ENCODE results near the gene CUL1.

CUL1 gene

DNA sequence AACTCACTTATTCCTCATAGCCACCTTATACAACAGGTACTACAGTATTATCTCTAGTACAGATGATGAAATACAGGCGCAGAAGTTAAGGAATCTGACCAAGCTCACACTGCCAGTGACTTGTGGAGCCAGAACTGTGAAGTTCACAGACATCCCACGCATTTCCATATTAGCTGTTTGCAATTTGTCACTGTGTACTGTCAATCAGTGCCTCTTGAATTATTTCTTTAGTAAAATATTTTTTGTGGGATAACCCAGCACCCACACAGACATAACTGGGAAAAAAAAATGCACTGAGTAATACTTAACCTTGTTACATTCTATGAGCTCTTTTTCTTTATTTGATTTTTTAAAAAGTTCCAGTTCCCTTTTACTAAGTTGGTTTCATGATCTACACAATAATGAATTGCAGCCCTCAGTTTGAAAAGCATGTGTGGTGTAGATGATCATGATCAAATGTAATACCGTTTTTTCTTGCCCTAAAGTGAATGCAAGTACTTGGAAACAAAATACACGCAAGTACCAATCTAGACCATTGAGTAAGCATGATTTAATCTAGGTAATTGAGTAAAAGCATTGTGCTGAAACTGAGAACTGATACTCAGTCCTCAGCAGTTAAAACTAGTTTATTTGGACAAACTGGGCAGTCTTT is 14.1 kb downstream of the CUL1 start:
- DNase-seq (ENCODE audit: low read depth): peak; percentile 17
- H3K4me3 ChIP-seq (ENCODE audit: control insufficient read depth, low read depth, low read length): no peak overlapping the region
- TF ChIP-seq, protein P1, sequence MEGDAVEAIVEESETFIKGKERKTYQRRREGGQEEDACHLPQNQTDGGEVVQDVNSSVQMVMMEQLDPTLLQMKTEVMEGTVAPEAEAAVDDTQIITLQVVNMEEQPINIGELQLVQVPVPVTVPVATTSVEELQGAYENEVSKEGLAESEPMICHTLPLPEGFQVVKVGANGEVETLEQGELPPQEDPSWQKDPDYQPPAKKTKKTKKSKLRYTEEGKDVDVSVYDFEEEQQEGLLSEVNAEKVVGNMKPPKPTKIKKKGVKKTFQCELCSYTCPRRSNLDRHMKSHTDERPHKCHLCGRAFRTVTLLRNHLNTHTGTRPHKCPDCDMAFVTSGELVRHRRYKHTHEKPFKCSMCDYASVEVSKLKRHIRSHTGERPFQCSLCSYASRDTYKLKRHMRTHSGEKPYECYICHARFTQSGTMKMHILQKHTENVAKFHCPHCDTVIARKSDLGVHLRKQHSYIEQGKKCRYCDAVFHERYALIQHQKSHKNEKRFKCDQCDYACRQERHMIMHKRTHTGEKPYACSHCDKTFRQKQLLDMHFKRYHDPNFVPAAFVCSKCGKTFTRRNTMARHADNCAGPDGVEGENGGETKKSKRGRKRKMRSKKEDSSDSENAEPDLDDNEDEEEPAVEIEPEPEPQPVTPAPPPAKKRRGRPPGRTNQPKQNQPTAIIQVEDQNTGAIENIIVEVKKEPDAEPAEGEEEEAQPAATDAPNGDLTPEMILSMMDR (conservative IDR thresholded peaks at IDR 0.05; ENCODE audit: control insufficient read depth, insufficient read depth, low read depth, low read length): no peak

DNA sequence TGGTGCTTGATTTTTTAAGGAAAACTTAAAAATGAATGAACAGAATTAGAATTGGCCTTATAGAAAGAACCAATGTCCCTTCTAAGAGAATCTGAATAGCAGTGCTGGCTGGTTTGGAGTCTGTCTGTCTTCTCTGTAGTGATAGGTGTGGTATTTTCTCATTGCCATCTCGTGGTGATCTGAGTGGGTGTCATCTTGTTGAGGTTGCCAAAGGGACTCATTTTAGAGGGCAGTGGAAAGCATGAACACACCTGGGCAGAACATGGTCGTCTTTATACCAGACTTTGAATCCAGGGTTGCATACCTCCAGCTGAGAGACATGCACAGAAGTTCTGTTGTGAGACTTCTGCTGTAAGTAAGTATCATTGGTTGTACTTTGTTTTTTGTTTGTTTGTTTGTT is 15.8 kb downstream of the CUL1 start:
- H3K4me3 ChIP-seq (ENCODE audit: control insufficient read depth, low read depth, low read length): no peak overlapping the region
- no peak for DNase-seq (ENCODE audit: low read depth)
- TF ChIP-seq, protein P1 (conservative IDR thresholded peaks at IDR 0.05; ENCODE audit: control insufficient read depth, insufficient read depth, low read depth, low read length): no peak

DNA sequence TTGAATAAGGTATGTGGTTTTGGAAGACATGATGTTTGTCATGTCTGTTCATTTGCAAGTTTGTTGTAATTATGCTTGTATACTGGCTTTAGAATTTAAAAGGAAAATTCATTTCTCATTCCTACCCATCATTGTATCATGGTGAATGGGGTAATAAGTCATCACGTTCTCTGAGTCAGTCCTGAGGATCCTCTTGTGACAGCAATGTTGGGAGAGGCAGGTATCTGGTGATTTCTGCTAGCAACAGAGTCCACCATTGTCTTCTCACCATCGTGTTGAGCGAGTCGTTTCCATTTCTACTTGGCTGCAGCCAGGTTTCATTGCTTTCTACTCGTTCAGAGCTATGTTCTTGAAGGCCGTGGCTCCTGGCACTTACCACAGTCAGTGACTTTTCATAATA is 16.3 kb downstream of the CUL1 start:
- H3K4me3 ChIP-seq (ENCODE audit: control insufficient read depth, low read depth, low read length): no peak overlapping the region
- no peak for DNase-seq (ENCODE audit: low read depth)
- TF ChIP-seq, protein P1 (conservative IDR thresholded peaks at IDR 0.05; ENCODE audit: control insufficient read depth, insufficient read depth, low read depth, low read length): no peak

- TF ChIP-seq, protein P1 (conservative IDR thresholded peaks at IDR 0.05; ENCODE audit: control insufficient read depth, insufficient read depth, low read depth, low read length): no peak
- DNase-seq (ENCODE audit: low read depth): no peak
Observed at GRCh38 chr7:148717266-148717793, 18.6 kb downstream of the CUL1 start.

GRCh38 chr7:148718431-148718830 is 19.7 kb downstream of the CUL1 start:
- no peak overlapping the region for H3K4me3 ChIP-seq (ENCODE audit: control insufficient read depth, low read depth, low read length)
- TF ChIP-seq, protein P1 (conservative IDR thresholded peaks at IDR 0.05; ENCODE audit: control insufficient read depth, insufficient read depth, low read depth, low read length): no peak

More at GRCh38 chr7:148717266-148717793, 18.6 kb downstream of the CUL1 start:
- H3K4me3 ChIP-seq (ENCODE audit: control insufficient read depth, low read depth, low read length): no peak overlapping the region

DNA sequence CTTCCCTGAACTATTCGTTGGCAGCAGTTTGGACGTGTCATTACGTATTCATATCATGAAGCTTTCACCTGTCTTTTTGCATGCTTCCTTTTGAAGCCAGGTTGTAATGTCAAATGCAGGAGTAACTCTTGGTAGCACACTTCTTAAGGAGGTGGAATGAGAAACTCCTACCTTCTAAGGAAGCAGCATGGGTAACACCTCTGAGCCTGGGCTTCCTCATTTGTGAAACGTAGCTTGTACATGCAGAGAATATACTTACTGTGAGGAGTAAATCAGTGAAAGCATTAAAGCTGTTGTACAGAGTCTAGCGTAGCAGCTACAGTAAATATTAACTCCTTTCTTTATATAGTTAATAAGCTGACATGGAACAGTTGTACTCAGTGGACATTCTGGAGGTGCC is 21.1 kb downstream of the CUL1 start:
- TF ChIP-seq, protein P1 (conservative IDR thresholded peaks at IDR 0.05; ENCODE audit: control insufficient read depth, insufficient read depth, low read depth, low read length): no peak
- DNase-seq (ENCODE audit: low read depth): no peak

More at GRCh38 chr7:148718431-148718830, 19.7 kb downstream of the CUL1 start:
- DNase-seq (ENCODE audit: low read depth): peak; percentile 23

More for the DNA sequence above, 21.1 kb downstream of the CUL1 start:
- no peak overlapping the region for H3K4me3 ChIP-seq (ENCODE audit: control insufficient read depth, low read depth, low read length)
